Suppressor macrophage (primary cell): ENCODE results near the gene YY1AP1.
"Not testable (repeated sequence)": the region's sequence is repeated elsewhere in the genome, so short reads cannot be mapped to it uniquely, and the experiment has no call there.

Experiments
- DNase-seq, 4 experiments: peaks; one replicate each; pipeline ENCODE4 v3.0.0-alpha.2; 2020 to 2022
- total RNA-seq, 17 experiments: gene quantifications; one replicate each; lab custom pipeline; 2026; ENCODE audit warnings: mixed read lengths in 6 of 17, inconsistent platforms in 3 of 17; lab: John Stamatoyannopoulos, UW

Gene YY1AP1
- 24.6 to 45.0 (median 35.5) reads per million in 17 experiments for total RNA-seq

GRCh38 chr1:155688324-155689080 is at the start of gene YY1AP1:
TSS of gene YY1AP1 (minus strand) at chr1:155688774. CDS start at chr1:155680436, 8,338 bp downstream.
- peak; percentile 90 to 96 (median 92) for DNase-seq

- DNase-seq: peak; percentile 68 to 74 (median 70)
Measured at GRCh38 chr1:155729031-155729898, 40.7 kb upstream of the YY1AP1 start.

- DNase-seq: no peak
Measured at GRCh38 chr1:155725142-155725541, 36.6 kb upstream of the YY1AP1 start.

GRCh38 chr1:155719703-155720102 is 31.1 kb upstream of the YY1AP1 start:
- no peak for DNase-seq

- not testable (repeated sequence) for DNase-seq
Measured at GRCh38 chr1:155718524-155719115, 30.0 kb upstream of the YY1AP1 start.

GRCh38 chr1:155717041-155717440 is 28.5 kb upstream of the YY1AP1 start:
- DNase-seq: no peak

- no peak for DNase-seq
Measured at GRCh38 chr1:155715777-155716176, 27.2 kb upstream of the YY1AP1 start.

GRCh38 chr1:155715056-155715455 is 26.5 kb upstream of the YY1AP1 start:
- not testable (repeated sequence) for DNase-seq

GRCh38 chr1:155713075-155713474 is 24.5 kb upstream of the YY1AP1 start:
- no peak for DNase-seq

GRCh38 chr1:155712636-155713035 is 24.1 kb upstream of the YY1AP1 start:
- DNase-seq: peak in 2 of 4 experiments; percentile 4 to 23

GRCh38 chr1:155711457-155711856 is 22.9 kb upstream of the YY1AP1 start:
- not testable (repeated sequence) for DNase-seq

- no peak for DNase-seq
Measured at GRCh38 chr1:155709391-155709790, 20.8 kb upstream of the YY1AP1 start.

- no peak for DNase-seq
Measured at GRCh38 chr1:155706139-155706538, 17.6 kb upstream of the YY1AP1 start.

- DNase-seq: peak in 3 of 4 experiments; percentile 13 to 23 (median 18)
Measured at GRCh38 chr1:155704414-155704813, 15.8 kb upstream of the YY1AP1 start.

GRCh38 chr1:155703216-155703615 is 14.6 kb upstream of the YY1AP1 start:
- peak; percentile 27 to 50 (median 38) for DNase-seq

- DNase-seq: peak in 2 of 4 experiments; percentile 54 to 59
Measured at GRCh38 chr1:155701675-155702074, 13.1 kb upstream of the YY1AP1 start.

GRCh38 chr1:155699062-155699461 is 10.5 kb upstream of the YY1AP1 start:
- DNase-seq: not testable (repeated sequence)

GRCh38 chr1:155698382-155699038 is 9.9 kb upstream of the YY1AP1 start:
- DNase-seq: no peak

- DNase-seq: not testable (repeated sequence)
Measured at GRCh38 chr1:155697616-155698015, 9.0 kb upstream of the YY1AP1 start.

GRCh38 chr1:155697046-155697445 is 8.5 kb upstream of the YY1AP1 start:
- DNase-seq: no peak

- no peak for DNase-seq
Measured at GRCh38 chr1:155696524-155696923, 8.0 kb upstream of the YY1AP1 start.

GRCh38 chr1:155695608-155696007 is 7.0 kb upstream of the YY1AP1 start:
- no peak for DNase-seq
